ENCODE data around the gene CD3D. TPM values are rescaled to one million over a fixed set of nuclear protein-coding genes. Genes with fewer than 3 reads are reported as not detected.
A peak's percentile ranks its signal among the peaks of the same experiment; 100 is the strongest.

The CD3D gene
- 100 to 1,000 TPM; 424 to 433 TPM for total RNA-seq

DNA sequence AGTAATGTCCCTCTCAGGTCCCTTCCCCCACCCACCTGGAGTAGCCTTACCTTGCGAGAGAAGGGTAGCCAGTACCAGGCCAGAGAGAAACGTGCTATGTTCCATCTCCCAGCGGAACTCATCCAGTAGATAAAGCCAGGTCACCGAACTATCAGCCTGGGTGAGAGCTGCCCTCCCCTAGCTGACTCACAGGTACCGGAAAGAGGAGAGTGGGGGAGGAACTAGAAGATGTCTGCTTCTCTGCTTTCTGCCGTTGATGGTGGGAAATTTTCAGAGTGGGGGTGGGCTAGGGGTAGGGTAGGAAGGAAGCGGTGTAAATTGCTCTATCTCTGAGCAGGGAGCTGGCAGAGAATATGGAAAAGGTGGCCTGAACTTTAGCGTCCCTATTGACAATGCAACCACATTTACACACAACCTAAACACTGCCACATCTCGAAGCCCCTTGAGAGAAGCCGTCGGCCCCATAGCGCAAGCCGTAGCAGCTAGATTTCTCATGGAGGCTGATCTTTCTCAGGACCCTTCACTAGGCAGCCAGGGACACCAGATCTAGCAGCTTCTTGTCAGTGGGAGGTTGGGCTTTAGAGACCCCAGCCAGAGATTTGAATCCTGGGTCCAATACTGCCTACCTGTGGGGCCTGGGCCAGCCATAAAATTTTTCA lies at the start of gene CD3D:
Gene CD3D (minus strand): TSS at position 203 of the 659 bp plus-strand sequence. CDS start 98 bp downstream, at position 105.
- POLR2A ChIA-PET: interaction anchor here (0.8 to 3.8 kb wide), 14 partner anchors 9 to 448 kb away, joined by 3 to 14 read pairs (median 5); partner anchors contain the start of genes DDX6, JAML, MPZL3 and UBE4A
- DNase-seq (peak; percentile 58), ATAC-seq (ENCODE audit: low read depth) (peak; percentile 37)
- H3K4me1 Mint-ChIP-seq: peaks cover 65% of the 10 kb centered on the region
- peaks cover 46% of the 10 kb centered on the region for H3K36me3 Mint-ChIP-seq
- no peaks in the 10 kb centered on the region for H3K9me3 Mint-ChIP-seq
- no peaks in the 10 kb centered on the region for H3K27me3 Mint-ChIP-seq
- peak within 1 kb of the TSS; percentile 89 for H3K4me3 Mint-ChIP-seq
- H3K27ac Mint-ChIP-seq: peak within 1 kb of the TSS; percentile 97

DNA sequence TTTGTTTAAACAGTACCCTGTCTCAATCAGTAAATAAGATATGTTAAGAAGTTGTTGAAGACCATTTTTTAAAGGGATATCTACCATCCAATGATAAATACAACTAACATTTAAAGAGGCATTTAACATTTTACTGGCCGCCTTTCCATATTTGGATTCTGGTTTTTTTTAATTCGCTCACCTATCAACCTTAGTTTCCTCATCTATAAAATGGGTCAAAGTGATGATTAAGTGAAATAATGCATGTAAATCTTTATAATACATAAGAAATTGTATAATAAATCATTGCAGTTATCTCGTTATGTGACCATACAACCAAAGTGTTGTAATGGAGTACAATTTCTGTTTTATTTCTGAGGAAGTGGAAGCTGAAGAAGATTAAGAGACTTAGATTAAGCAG lies 41.2 kb upstream of the CD3D start:
- no peak for DNase-seq
- H3K36me3 Mint-ChIP-seq: peaks cover 20% of the 10 kb centered on the region
- H3K27ac Mint-ChIP-seq: no peak overlapping the region

DNA sequence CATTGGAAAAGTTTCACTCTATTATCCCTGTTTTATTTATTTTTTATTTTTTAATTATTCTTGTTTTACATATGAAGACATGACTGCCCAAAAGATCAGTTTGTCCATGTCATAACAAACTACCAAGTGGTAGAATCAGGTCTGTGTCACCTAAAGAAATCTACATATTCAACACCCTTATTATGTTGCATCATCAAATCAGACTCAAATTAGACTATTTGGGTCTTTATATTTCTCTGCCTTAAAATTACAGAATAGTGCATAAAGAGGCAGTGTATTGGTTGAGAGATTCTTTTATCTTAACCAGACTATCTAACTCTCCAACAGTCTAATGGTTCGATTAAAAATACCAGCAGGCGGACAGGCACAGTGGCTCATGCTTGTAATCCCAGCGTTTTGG lies 40.4 kb upstream of the CD3D start:
- Mint-ChIP-seq H3K4me3 (no peak overlapping the region), H3K36me3 (peaks cover 23% of the 10 kb centered on the region), H3K27me3 (no peaks in the 10 kb centered on the region), H3K4me1 (no peaks in the 10 kb centered on the region), H3K9me3 (no peaks in the 10 kb centered on the region), H3K27ac (no peak overlapping the region)
- no peak for DNase-seq
- POLR2A ChIA-PET: interaction anchor here (0.6 to 0.7 kb wide), 2 partner anchors 21 to 126 kb away, joined by 3 to 5 read pairs; no protein-coding TSS in a partner anchor
- no peak for ATAC-seq (ENCODE audit: low read depth)

More for the DNA sequence above, 41.2 kb upstream of the CD3D start:
- Mint-ChIP-seq H3K4me1 (no peaks in the 10 kb centered on the region), H3K27me3 (no peaks in the 10 kb centered on the region), H3K4me3 (no peak overlapping the region), H3K9me3 (no peaks in the 10 kb centered on the region)
- POLR2A ChIA-PET: interaction anchor here (0.7 kb wide), 1 partner anchor 22 kb away, joined by 5 read pairs; no protein-coding TSS in a partner anchor
- ATAC-seq (ENCODE audit: low read depth): no peak

DNA sequence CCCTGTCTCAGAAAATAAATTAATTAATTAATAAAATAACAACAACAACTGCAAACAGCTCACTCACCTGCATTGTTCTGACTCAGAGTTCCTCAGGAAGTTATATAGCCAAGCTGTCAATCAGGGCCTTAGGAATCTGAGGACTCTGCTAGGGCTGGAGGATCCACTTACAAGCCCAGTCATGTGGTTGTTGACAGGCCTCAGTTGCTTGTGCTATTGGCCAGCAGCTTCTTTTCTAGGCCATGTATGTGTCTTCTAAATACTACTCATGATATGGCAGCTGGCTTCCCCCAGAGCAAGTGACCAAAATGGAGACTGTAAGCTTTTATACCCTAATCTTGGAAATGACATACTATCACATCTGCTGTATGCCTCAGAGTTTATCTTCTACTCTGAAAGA lies 38.1 kb upstream of the CD3D start:
- Mint-ChIP-seq H3K27ac (no peak overlapping the region), H3K4me1 (no peaks in the 10 kb centered on the region), H3K36me3 (peaks cover 19% of the 10 kb centered on the region), H3K9me3 (no peaks in the 10 kb centered on the region), H3K4me3 (no peak overlapping the region), H3K27me3 (no peaks in the 10 kb centered on the region)
- POLR2A ChIA-PET: no interaction called here
- ATAC-seq (ENCODE audit: low read depth): no peak
- no peak for DNase-seq

DNA sequence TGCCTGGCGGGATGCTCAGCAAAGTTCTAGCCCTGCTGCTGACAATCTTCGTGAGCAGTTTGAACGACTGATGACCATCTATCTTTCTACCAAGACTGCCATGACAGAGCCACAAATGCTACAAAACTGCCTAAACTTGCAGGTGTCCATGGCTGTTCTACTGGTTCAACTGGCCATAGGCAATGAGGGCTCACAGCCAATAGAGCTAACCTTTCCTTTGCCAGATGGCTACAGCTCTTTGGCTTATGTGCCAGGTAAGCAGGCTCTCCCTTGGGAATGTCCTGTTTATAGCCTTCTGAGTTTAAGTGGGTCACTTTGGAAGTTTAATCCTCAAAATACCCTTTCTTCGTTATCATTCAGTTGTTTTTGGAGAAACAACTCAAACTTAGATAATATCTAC lies 37.0 kb upstream of the CD3D start:
- POLR2A ChIA-PET: no interaction called here

DNA sequence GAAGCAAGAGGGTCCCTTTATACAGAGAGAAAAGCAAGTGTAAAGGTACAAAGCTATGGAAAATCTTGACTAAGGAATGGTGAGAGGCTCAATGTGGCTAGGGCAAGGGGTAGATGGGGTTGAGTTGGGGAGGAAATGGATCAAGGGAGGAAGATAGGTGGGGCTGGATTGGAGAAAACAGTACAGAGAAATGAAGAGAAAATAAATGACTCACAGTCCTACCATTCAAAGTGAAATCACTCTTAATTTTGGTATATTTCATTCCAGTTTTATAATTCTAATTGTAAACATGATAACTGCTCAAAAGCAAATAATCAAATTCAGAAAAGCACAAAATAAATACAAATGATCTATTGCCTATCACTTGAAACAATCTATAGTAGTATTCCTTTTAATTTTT lies 33.5 kb upstream of the CD3D start:
- Mint-ChIP-seq H3K27ac (peak overlapping the region; percentile 56), H3K36me3 (peaks cover 19% of the 10 kb centered on the region), H3K9me3 (no peaks in the 10 kb centered on the region), H3K4me3 (no peak overlapping the region), H3K4me1 (no peaks in the 10 kb centered on the region), H3K27me3 (no peaks in the 10 kb centered on the region)
- POLR2A ChIA-PET: interaction anchor here (0.8 to 1.4 kb wide), 2 partner anchors 17 to 62 kb away, joined by 3 read pairs; partner anchors contain the start of gene UBE4A
- ATAC-seq (ENCODE audit: low read depth) (no peak), DNase-seq (no peak)

More for the DNA sequence above, 37.0 kb upstream of the CD3D start:
- H3K36me3 Mint-ChIP-seq: peaks cover 15% of the 10 kb centered on the region
- no peak overlapping the region for H3K27ac Mint-ChIP-seq
- ATAC-seq (ENCODE audit: low read depth): no peak
- H3K4me3 Mint-ChIP-seq: no peak overlapping the region
- no peak for DNase-seq
- no peaks in the 10 kb centered on the region for H3K27me3 Mint-ChIP-seq
- H3K4me1 Mint-ChIP-seq: no peaks in the 10 kb centered on the region
- no peaks in the 10 kb centered on the region for H3K9me3 Mint-ChIP-seq

DNA sequence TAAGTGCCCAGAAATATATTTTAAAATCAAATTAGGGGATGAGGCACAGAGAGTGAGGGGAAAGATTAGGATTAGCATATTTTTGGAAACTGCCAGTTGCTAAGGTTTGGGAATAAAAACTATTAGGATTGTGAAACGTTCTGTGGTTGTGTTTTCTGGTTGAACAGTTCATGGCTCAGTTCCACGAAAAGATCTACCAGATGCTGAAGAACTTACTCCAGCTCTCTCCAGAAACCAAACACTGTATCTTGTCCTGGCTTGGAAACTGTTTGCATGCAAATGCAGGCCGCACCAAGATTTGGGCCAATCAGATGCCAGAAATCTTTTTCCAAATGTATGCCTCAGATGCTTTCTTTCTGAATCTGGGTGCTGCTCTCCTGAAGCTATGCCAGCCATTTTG lies 32.2 kb upstream of the CD3D start:
- no peak for DNase-seq
- H3K4me3 Mint-ChIP-seq: no peak overlapping the region
- peaks cover 22% of the 10 kb centered on the region for H3K36me3 Mint-ChIP-seq
- H3K27me3 Mint-ChIP-seq: no peaks in the 10 kb centered on the region
- H3K9me3 Mint-ChIP-seq: no peaks in the 10 kb centered on the region
- POLR2A ChIA-PET: interaction anchor here (1.0 to 1.4 kb wide), 2 partner anchors 15 to 83 kb away, joined by 3 read pairs; partner anchors contain the start of gene UBE4A
- no peak for ATAC-seq (ENCODE audit: low read depth)
- H3K27ac Mint-ChIP-seq: no peak overlapping the region
- H3K4me1 Mint-ChIP-seq: no peaks in the 10 kb centered on the region

DNA sequence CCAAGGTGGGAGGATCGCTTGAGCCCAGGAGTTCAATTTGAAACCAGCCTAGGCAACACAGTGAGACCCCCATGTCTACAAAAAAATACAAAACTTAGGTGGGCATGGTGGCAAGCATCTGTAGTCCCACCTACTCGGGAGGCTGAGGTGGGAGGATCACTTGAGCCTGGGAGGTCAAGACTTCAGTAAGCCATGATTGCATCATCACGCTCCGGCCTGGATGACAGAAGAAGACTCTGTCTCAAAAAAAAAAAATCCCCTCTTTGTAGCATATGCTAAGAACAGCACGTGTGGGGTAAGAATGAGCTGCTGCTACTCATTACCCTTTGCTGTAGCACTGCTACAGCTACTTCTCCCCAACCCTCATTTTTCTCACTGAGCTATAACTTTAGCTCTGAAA lies 31.4 kb upstream of the CD3D start:
- H3K27me3 Mint-ChIP-seq: no peaks in the 10 kb centered on the region
- no peaks in the 10 kb centered on the region for H3K9me3 Mint-ChIP-seq
- no peak overlapping the region for H3K4me3 Mint-ChIP-seq
- DNase-seq (no peak), ATAC-seq (ENCODE audit: low read depth) (no peak)
- no peaks in the 10 kb centered on the region for H3K4me1 Mint-ChIP-seq
- POLR2A ChIA-PET: interaction anchor here (0.9 to 1.0 kb wide), 2 partner anchors 11 to 82 kb away, joined by 3 read pairs; no protein-coding TSS in a partner anchor
- peaks cover 29% of the 10 kb centered on the region for H3K36me3 Mint-ChIP-seq
- H3K27ac Mint-ChIP-seq: no peak overlapping the region

DNA sequence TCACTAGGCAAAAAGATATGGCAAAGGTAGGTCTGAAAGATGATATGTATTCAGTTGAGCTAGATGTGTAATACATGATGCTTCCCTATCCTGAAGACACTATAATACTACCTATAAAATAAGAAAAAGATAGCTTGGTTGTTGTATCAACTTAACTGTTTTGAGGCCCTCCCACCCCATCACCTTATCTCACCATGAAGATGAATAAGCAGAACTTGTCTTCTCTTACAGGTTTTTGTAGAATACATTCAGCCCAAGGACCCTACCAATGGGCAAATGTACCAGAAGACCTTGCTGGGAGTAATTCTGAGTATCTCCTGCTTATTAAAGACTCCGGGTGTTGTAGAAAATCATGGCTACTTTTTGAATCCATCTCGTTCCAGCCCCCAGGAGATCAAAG lies 30.8 kb upstream of the CD3D start:
- H3K4me3 Mint-ChIP-seq: no peak overlapping the region
- no peaks in the 10 kb centered on the region for H3K9me3 Mint-ChIP-seq
- H3K27me3 Mint-ChIP-seq: no peaks in the 10 kb centered on the region
- no peaks in the 10 kb centered on the region for H3K4me1 Mint-ChIP-seq
- H3K27ac Mint-ChIP-seq: no peak overlapping the region
- DNase-seq (no peak), ATAC-seq (ENCODE audit: low read depth) (no peak)
- H3K36me3 Mint-ChIP-seq: peaks cover 30% of the 10 kb centered on the region
- POLR2A ChIA-PET: interaction anchor here (0.9 kb wide), 1 partner anchor 11 kb away, joined by 3 read pairs; no protein-coding TSS in a partner anchor

DNA sequence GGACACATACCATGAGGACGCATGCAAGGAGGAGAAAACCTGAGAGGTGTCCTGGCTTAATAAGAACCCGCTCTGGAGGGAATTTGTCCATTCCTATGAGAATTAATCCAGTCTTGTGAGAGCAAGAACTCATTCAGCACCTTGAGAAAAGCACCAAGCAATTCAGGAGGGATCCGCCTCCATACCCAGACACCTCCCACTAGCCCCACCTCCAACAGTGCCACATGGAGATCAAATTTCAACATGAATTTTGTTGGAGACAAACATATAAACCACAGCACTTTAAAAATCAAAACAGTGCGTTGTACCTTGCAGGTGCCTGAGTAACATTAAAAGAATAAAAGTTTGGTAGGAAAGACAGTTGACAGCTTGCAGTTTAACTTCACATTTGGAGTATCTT lies 28.3 kb upstream of the CD3D start:
- Mint-ChIP-seq H3K9me3 (no peaks in the 10 kb centered on the region), H3K4me3 (no peak overlapping the region), H3K27ac (no peak overlapping the region), H3K27me3 (no peaks in the 10 kb centered on the region), H3K4me1 (no peaks in the 10 kb centered on the region), H3K36me3 (peaks cover 34% of the 10 kb centered on the region)
- no peak for DNase-seq
- POLR2A ChIA-PET: no interaction called here
- ATAC-seq (ENCODE audit: low read depth): no peak

DNA sequence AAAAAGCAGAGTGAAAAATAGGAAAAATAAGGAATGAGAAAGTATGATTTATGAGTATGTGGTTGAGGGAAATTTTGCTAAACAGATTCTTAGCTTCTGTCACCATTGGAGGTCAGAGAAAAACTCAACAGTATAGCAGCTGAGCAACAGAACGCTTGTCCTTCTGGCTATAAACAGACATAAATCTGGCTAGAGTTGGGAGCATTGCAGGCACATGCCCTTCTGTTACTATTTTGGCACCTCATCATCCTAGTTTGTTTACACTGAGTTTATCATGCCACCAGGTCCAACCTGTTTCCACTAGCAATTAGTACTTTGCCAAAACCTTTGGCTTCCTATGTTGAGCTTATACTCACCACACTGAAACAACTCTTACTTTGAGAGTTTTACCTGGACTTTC lies 23.8 kb upstream of the CD3D start:
- Mint-ChIP-seq H3K27ac (no peak overlapping the region), H3K4me1 (peaks cover 19% of the 10 kb centered on the region), H3K27me3 (no peaks in the 10 kb centered on the region), H3K4me3 (no peak overlapping the region), H3K36me3 (peaks cover 31% of the 10 kb centered on the region), H3K9me3 (no peaks in the 10 kb centered on the region)
- POLR2A ChIA-PET: no interaction called here
- DNase-seq (no peak), ATAC-seq (ENCODE audit: low read depth) (no peak)

DNA sequence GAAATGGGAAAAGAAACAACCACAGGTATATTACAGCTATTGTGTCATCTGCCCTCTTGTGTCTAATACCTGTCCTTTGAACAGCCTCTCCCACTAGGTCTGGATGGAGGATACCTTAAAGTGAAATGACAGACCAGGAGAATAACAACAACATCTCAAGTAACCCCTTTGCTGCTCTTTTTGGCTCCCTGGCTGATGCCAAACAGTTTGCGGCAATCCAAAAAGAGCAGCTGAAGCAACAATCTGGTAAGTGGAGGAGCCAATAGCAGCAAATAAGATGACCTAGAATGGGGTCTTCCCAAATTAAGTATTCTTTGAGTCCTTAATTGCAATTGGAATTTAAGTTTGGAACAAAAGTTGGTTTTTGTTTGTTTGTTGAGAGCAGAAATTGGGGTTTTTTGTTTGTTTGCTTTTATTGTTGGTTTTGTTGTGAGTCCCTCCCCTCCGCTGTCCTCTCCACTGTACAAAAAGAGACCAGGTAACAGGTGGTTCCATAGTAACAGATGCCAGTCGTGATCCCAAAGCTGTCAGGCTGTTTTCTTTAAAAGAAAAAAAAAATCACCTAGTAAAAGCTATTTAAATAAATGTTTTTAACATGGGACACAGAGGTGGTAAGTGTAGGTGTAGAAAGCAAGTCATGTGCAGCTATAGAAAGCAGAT lies 22.6 kb upstream of the CD3D start:
- H3K27me3 Mint-ChIP-seq: no peaks in the 10 kb centered on the region
- POLR2A ChIA-PET: no interaction called here
- ATAC-seq (ENCODE audit: low read depth) (no peak), DNase-seq (no peak)
- peaks cover 28% of the 10 kb centered on the region for H3K36me3 Mint-ChIP-seq
- no peak overlapping the region for H3K4me3 Mint-ChIP-seq
- H3K27ac Mint-ChIP-seq: no peak overlapping the region
- no peaks in the 10 kb centered on the region for H3K9me3 Mint-ChIP-seq
- H3K4me1 Mint-ChIP-seq: peaks cover 26% of the 10 kb centered on the region

DNA sequence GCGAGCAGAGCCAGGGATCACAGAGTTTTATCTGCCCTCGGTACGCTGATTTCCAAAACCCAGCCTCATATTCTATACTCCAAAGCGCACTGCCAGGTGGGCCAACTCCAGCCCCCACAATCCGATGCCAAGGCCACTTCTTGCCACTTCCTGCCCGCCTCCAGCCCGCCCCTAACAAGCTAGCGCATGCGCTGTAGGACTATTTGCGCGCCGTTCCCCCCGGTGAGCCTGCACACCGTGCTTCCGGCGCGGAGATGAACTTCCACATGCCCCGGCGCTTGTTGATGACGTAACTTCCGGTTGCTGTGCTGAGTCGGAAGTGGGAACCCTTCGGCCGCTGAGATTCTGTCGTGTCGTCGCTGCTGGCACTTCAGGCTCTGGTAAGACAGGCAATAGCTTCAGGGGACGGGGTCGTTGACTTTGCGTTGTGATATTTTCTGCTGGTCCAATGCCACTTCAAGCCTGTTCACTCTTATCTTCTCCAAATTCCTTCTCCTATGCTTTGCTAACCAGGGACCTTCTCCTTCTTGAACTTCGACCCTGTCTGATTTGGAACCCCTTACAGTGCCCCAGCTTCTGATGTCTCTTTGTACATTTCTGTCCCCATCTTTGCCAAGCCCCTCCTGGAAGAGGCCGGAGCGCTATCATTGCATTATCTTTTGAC lies 16.9 kb upstream of the CD3D start, which contains the start of gene UBE4A:
Gene UBE4A (plus strand): TSS at position 306 of the 664 bp plus-strand sequence. CDS start 5,481 bp downstream, outside the sequence.
- Mint-ChIP-seq H3K4me3 (peak within 1 kb of the TSS; percentile 89), H3K4me1 (peaks cover 36% of the 10 kb centered on the region), H3K36me3 (peaks cover 7% of the 10 kb centered on the region), H3K27me3 (no peaks in the 10 kb centered on the region), H3K9me3 (no peaks in the 10 kb centered on the region), H3K27ac (peak within 1 kb of the TSS; percentile 90)
- DNase-seq: peak; percentile 97
- POLR2A ChIA-PET: interaction anchor here (0.5 to 1.7 kb wide), 22 partner anchors 9 to 708 kb away, joined by 3 to 26 read pairs (median 4); partner anchors contain the start of genes CD3D, CD3E, CD3G and KMT2A
- ATAC-seq (ENCODE audit: low read depth): peak; percentile 95
